K562 (cell line): ENCODE measurements around the gene POLD4. TPM values are rescaled to one million over a fixed set of nuclear protein-coding genes. Genes with fewer than 3 reads are reported as not detected.
A peak's percentile ranks its signal among the peaks of the same experiment; 100 is the strongest.

Experiments used
- ARNT ChIP-seq, 2 experiments: fragments of 450-650 bp; IDR thresholded peaks; 2 replicates each; pipeline ENCODE4 v1.6.1; 2016; ENCODE audit warnings: mild to moderate bottlenecking in 1 of 2
- BACH1 ChIP-seq: fragments of 200-800 bp; sonication (Bioruptor generic); IDR thresholded peaks from 2 replicates; pipeline ENCODE4 v1.6.1; 2016; ENCODE audit warnings: missing genetic modification characterization, missing compliant biosample characterization
- GMEB1 ChIP-seq: fragments of 250-450 bp; sonication (Bioruptor Pico); IDR thresholded peaks from 2 replicates; pipeline ENCODE4 v1.4.0; 2020; ENCODE audit warnings: mild to moderate bottlenecking
- MCM5 ChIP-seq: fragments of 450-650 bp; IDR thresholded peaks from 2 replicates; pipeline ENCODE4 v1.6.1; 2016; ENCODE audit warnings: low read depth
- RAD21 ChIP-seq, 2 experiments: fragments of 250-450 bp in 1 of 2; fragments of 450-650 bp in 1 of 2; sonication (Bioruptor Pico) in 1 of 2; formaldehyde crosslinking in 1 of 2; IDR thresholded peaks in 1 of 2; conservative IDR thresholded peaks in 1 of 2; 2 replicates each; pipeline versions ENCODE4 v1.4.0 to v1.8.0; 2020 to 2022; ENCODE audit warnings: mild to moderate bottlenecking in 2 of 2, moderate library complexity in 1 of 2
- RBM14 ChIP-seq: fragments of 200-400 bp; formaldehyde crosslinking; IDR thresholded peaks from 2 replicates; pipeline ENCODE4 v1.6.1; 2018; ENCODE audit warnings: low read depth, mild to moderate bottlenecking, low read length, moderate library complexity, borderline replicate concordance; ENCODE audit not compliant: insufficient read depth
- RFX7 ChIP-seq: fragments of 250-450 bp; sonication (Bioruptor Pico); IDR thresholded peaks from 2 replicates; pipeline ENCODE4 v1.5.1; 2021; ENCODE audit warnings: mild to moderate bottlenecking
- SIX5 ChIP-seq, 2 experiments: IDR thresholded peaks; 2 replicates each; pipeline ENCODE4 v1.6.1; 2011; ENCODE audit warnings: low read length in 2 of 2, borderline replicate concordance in 1 of 2, low read depth in 1 of 2, mild to moderate bottlenecking in 1 of 2, moderate library complexity in 1 of 2; ENCODE audit not compliant: insufficient read depth in 1 of 2
- SRSF1 ChIP-seq: fragments of 200-400 bp; formaldehyde crosslinking; IDR thresholded peaks from 2 replicates; pipeline ENCODE4 v1.6.1; 2017; ENCODE audit warnings: mild to moderate bottlenecking, low read depth, low read length, moderate library complexity
- TAF15 ChIP-seq: fragments of 200-400 bp; formaldehyde crosslinking; IDR thresholded peaks from 2 replicates; pipeline ENCODE4 v1.6.1; 2017; ENCODE audit warnings: mild to moderate bottlenecking, low read depth, low read length, moderate library complexity
- ZNF12 ChIP-seq: sonication (generic); formaldehyde crosslinking; IDR thresholded peaks from 2 replicates; pipeline ENCODE4 v1.4.0; 2020; ENCODE audit warnings: mild to moderate bottlenecking, missing genetic modification reagents
- ZNF217 ChIP-seq: sonication (generic); formaldehyde crosslinking; IDR thresholded peaks from 2 replicates; pipeline ENCODE4 v1.8.0; 2022; ENCODE audit warnings: mild to moderate bottlenecking, missing genetic modification reagents
- ZSCAN29 ChIP-seq: fragments of 450-650 bp; IDR thresholded peaks from 2 replicates; pipeline ENCODE4 v1.6.1; 2017
- polyA plus RNA-seq, 8 experiments: library from polyadenylated mRNA; depleted of rRNA in 4 of 8; stranded (reverse) in 5 of 8; unstranded in 3 of 8; fragments of >200 nt; fragmentation: Nextera tagmentation in 2 of 8; fragmentation: Illumina TruSeq in 1 of 8; extraction: Ambion mirVana in 2 of 8; extraction: Trizol in 1 of 8; gene quantifications; 2 replicates each; pipeline versions ENCODE4 v1.2.1 to v1.2.3, GENCODE V29; 2011 to 2014; ENCODE audit warnings: inconsistent platforms in 1 of 8, missing spikeins in 1 of 8
- total RNA-seq, 7 experiments: library from RNA; depleted of rRNA in 6 of 7; stranded (reverse); fragments of >200 nt in 6 of 7; fragmentation: Illumina TruSeq in 2 of 7; extraction: Trizol in 2 of 7; gene quantifications; 2 replicates each; pipeline versions ENCODE4 v1.2.1 to v1.2.3, GENCODE V29; 2011 to 2021; ENCODE audit warnings: low replicate concordance in 1 of 7
- TF ChIP-seq, protein P1 (sequence below): sonication (generic); formaldehyde crosslinking; IDR thresholded peaks from 2 replicates; pipeline ENCODE4 v1.8.0; 2023; ENCODE audit warnings: mild to moderate bottlenecking, missing genetic modification reagents
- TF ChIP-seq, protein P2 (sequence below): fragments of 450-650 bp; formaldehyde crosslinking; IDR thresholded peaks from 2 replicates; pipeline ENCODE4 v1.4.0; 2020; ENCODE audit warnings: mild to moderate bottlenecking, moderate library complexity
- TF ChIP-seq, protein P3 (sequence below): fragments of 450-650 bp; IDR thresholded peaks from 2 replicates; pipeline ENCODE4 v1.6.1; 2017; ENCODE audit warnings: antibody characterized with exemption, mild to moderate bottlenecking
- TF ChIP-seq, protein P4 (sequence below): fragments of 450-650 bp; IDR thresholded peaks from 2 replicates; pipeline ENCODE4 v1.7.0; 2016; ENCODE audit warnings: borderline replicate concordance

The POLD4 gene
- total and polyA plus RNA-seq, 9 of the 15 experiments (the other 6 are each of a cell fraction or from before 2014, with no cell fraction given) = 5.8 to 64.5 (median 18.3) TPM

- TF ChIP-seq, protein P1, sequence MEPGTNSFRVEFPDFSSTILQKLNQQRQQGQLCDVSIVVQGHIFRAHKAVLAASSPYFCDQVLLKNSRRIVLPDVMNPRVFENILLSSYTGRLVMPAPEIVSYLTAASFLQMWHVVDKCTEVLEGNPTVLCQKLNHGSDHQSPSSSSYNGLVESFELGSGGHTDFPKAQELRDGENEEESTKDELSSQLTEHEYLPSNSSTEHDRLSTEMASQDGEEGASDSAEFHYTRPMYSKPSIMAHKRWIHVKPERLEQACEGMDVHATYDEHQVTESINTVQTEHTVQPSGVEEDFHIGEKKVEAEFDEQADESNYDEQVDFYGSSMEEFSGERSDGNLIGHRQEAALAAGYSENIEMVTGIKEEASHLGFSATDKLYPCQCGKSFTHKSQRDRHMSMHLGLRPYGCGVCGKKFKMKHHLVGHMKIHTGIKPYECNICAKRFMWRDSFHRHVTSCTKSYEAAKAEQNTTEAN (CRISPR knock-in tag) = no peak
- TF ChIP-seq SIX5 (IDR thresholded peaks at IDR 0.05; ENCODE audit: borderline replicate concordance in 1 of 2, insufficient read depth in 1 of 2, low read depth in 1 of 2, low read length in 2 of 2) (no peak), ZNF12 (0 out of 2 replicates have a peak, but pooled peaks have one; percentile 29), ARNT (IDR thresholded peaks at IDR 0.05) (no peak; a peak in 1 of 4 replicates), SRSF1 (no peak), RFX7 (CRISPR knock-in tag) (no peak), BACH1 (tag) (no peak), TAF15 (no peak), RAD21 (CRISPR knock-in tag; conservative IDR thresholded peaks at IDR 0.05 in 1 of 2, IDR thresholded peaks at IDR 0.05 in 1 of 2) (peak; percentile 96 to 99), GMEB1 (CRISPR knock-in tag) (no peak), MCM5 (no peak), ZSCAN29 (no peak), ZNF217 (no peak), RBM14 (no peak)
- TF ChIP-seq, protein P2, sequence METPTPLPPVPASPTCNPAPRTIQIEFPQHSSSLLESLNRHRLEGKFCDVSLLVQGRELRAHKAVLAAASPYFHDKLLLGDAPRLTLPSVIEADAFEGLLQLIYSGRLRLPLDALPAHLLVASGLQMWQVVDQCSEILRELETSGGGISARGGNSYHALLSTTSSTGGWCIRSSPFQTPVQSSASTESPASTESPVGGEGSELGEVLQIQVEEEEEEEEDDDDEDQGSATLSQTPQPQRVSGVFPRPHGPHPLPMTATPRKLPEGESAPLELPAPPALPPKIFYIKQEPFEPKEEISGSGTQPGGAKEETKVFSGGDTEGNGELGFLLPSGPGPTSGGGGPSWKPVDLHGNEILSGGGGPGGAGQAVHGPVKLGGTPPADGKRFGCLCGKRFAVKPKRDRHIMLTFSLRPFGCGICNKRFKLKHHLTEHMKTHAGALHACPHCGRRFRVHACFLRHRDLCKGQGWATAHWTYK = no peak
- TF ChIP-seq, protein P3, sequence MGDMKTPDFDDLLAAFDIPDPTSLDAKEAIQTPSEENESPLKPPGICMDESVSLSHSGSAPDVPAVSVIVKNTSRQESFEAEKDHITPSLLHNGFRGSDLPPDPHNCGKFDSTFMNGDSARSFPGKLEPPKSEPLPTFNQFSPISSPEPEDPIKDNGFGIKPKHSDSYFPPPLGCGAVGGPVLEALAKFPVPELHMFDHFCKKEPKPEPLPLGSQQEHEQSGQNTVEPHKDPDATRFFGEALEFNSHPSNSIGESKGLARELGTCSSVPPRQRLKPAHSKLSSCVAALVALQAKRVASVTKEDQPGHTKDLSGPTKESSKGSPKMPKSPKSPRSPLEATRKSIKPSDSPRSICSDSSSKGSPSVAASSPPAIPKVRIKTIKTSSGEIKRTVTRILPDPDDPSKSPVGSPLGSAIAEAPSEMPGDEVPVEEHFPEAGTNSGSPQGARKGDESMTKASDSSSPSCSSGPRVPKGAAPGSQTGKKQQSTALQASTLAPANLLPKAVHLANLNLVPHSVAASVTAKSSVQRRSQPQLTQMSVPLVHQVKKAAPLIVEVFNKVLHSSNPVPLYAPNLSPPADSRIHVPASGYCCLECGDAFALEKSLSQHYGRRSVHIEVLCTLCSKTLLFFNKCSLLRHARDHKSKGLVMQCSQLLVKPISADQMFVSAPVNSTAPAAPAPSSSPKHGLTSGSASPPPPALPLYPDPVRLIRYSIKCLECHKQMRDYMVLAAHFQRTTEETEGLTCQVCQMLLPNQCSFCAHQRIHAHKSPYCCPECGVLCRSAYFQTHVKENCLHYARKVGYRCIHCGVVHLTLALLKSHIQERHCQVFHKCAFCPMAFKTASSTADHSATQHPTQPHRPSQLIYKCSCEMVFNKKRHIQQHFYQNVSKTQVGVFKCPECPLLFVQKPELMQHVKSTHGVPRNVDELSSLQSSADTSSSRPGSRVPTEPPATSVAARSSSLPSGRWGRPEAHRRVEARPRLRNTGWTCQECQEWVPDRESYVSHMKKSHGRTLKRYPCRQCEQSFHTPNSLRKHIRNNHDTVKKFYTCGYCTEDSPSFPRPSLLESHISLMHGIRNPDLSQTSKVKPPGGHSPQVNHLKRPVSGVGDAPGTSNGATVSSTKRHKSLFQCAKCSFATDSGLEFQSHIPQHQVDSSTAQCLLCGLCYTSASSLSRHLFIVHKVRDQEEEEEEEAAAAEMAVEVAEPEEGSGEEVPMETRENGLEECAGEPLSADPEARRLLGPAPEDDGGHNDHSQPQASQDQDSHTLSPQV = 0 out of 2 replicates have a peak, but pooled peaks have one; percentile 61
- TF ChIP-seq, protein P4, sequence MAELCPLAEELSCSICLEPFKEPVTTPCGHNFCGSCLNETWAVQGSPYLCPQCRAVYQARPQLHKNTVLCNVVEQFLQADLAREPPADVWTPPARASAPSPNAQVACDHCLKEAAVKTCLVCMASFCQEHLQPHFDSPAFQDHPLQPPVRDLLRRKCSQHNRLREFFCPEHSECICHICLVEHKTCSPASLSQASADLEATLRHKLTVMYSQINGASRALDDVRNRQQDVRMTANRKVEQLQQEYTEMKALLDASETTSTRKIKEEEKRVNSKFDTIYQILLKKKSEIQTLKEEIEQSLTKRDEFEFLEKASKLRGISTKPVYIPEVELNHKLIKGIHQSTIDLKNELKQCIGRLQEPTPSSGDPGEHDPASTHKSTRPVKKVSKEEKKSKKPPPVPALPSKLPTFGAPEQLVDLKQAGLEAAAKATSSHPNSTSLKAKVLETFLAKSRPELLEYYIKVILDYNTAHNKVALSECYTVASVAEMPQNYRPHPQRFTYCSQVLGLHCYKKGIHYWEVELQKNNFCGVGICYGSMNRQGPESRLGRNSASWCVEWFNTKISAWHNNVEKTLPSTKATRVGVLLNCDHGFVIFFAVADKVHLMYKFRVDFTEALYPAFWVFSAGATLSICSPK = no peak
These were observed 3.7 kb upstream of the POLD4 start (continued) for GRCh38 chr11:67356864-67357561.
